HG03442 (cell line): ENCODE measurements around the gene CXorf66.
A peak's percentile ranks its signal among the peaks of the same experiment; 100 is the strongest.
"Not testable (repeated sequence)": the region's sequence is repeated elsewhere in the genome, so short reads cannot be mapped to it uniquely, and the experiment has no call there.

Experiments used
- ATAC-seq: cut with Tn5 transposase; IDR thresholded peaks from one replicate; pipeline ENCODE4 v1.9.1; 2021; ENCODE audit warnings: mild to moderate bottlenecking, moderate library complexity; ENCODE audit not compliant: unreplicated experiment

The CXorf66 gene

GRCh38 chrX:139965421-139965820 lies at the start of gene CXorf66:
Gene CXorf66, minus strand, starts transcription at chrX:139965521. Its CDS starts 25 bp downstream, at chrX:139965496.
- no peak for ATAC-seq

- no peak for ATAC-seq
These were observed 17.5 kb upstream of the CXorf66 start for GRCh38 chrX:139982856-139983255.

GRCh38 chrX:139974471-139974870 lies 9.2 kb upstream of the CXorf66 start:
- no peak for ATAC-seq

- no peak for ATAC-seq
These were observed 7.6 kb upstream of the CXorf66 start for GRCh38 chrX:139972629-139973624.

- no peak for ATAC-seq
These were observed 6.8 kb upstream of the CXorf66 start for GRCh38 chrX:139972113-139972512.

GRCh38 chrX:139971394-139971749 lies 6.1 kb upstream of the CXorf66 start:
- ATAC-seq = no peak

- no peak for ATAC-seq
These were observed 4.0 kb upstream of the CXorf66 start for GRCh38 chrX:139969286-139969685.

- no peak for ATAC-seq
These were observed 2.4 kb upstream of the CXorf66 start for GRCh38 chrX:139967750-139968149.

- ATAC-seq = no peak
These were observed 2.0 kb upstream of the CXorf66 start for GRCh38 chrX:139967300-139967699.

- ATAC-seq = not testable (repeated sequence)
These were observed 838 bp upstream of the CXorf66 start for GRCh38 chrX:139966159-139966558.

- ATAC-seq = not testable (repeated sequence)
These were observed 4.2 kb downstream of the CXorf66 start for GRCh38 chrX:139961091-139961490.

GRCh38 chrX:139949703-139950102 lies 15.6 kb downstream of the CXorf66 start:
- ATAC-seq = no peak

- no peak for ATAC-seq
These were observed 20.2 kb downstream of the CXorf66 start for GRCh38 chrX:139945075-139945474.

- ATAC-seq = no peak
These were observed 29.1 kb downstream of the CXorf66 start for GRCh38 chrX:139936259-139936658.

GRCh38 chrX:139933904-139934303 lies 31.4 kb downstream of the CXorf66 start:
- no peak for ATAC-seq

GRCh38 chrX:139932901-139933796 lies 32.2 kb downstream of the CXorf66 start, which contains the start of gene ATP11C:
Gene ATP11C, minus strand, starts transcription at chrX:139933053. Its CDS starts 1,011 bp downstream, at chrX:139932042.
- peak; percentile 72 for ATAC-seq

- ATAC-seq = peak; percentile 34
These were observed 33.0 kb downstream of the CXorf66 start for GRCh38 chrX:139932073-139932900.

- no peak for ATAC-seq
These were observed 33.7 kb downstream of the CXorf66 start for GRCh38 chrX:139931646-139932072.

- no peak for ATAC-seq
These were observed 34.2 kb downstream of the CXorf66 start for GRCh38 chrX:139930916-139931645.

GRCh38 chrX:139930401-139930800 lies 34.9 kb downstream of the CXorf66 start:
- no peak for ATAC-seq
